Stomach (tissue), 4 donors: Measurements from ENCODE around the gene ADAM15.

Experiments
- CTCF ChIP-seq, 7 experiments: fragments of 450-650 bp in 4 of 7; fragments of 200-600 bp in 3 of 7; sonication (generic) in 3 of 7; IDR thresholded peaks; one replicate each; pipeline ENCODE4 v1.5.1; 2016 to 2019; ENCODE audit warnings: antibody characterized with exemption in 7 of 7, control low read depth in 2 of 7, mild to moderate bottlenecking in 1 of 7
- EP300 ChIP-seq: sonication (generic); formaldehyde crosslinking; IDR thresholded peaks from one replicate; pipeline ENCODE4 v1.6.1; 2017; ENCODE audit warnings: antibody characterized with exemption
- POLR2A ChIP-seq, 4 donors: fragments of 450-650 bp; IDR thresholded peaks; one replicate each; pipeline ENCODE4 v1.6.1; 2016; ENCODE audit warnings: antibody characterized with exemption in 4 of 4, control low read depth in 2 of 4, mild to moderate bottlenecking in 1 of 4, moderate library complexity in 1 of 4
- POLR2AphosphoS5 ChIP-seq, 3 donors: sonication (generic); formaldehyde crosslinking; IDR thresholded peaks; one replicate each; pipeline ENCODE4 v1.6.1; 2016; ENCODE audit warnings: antibody characterized with exemption in 3 of 3

- TF ChIP-seq CTCF (IDR thresholded peaks at IDR 0.05), result peak in 6 of 7 experiments; percentile 90 to 100 (median 98)
- no peak for TF ChIP-seq POLR2A (IDR thresholded peaks at IDR 0.05)
- no peak for TF ChIP-seq POLR2AphosphoS5 (IDR thresholded peaks at IDR 0.05)
- no peak for TF ChIP-seq EP300
Measured at GRCh38 chr1:155086128-155086741, 35.1 kb downstream of the ADAM15 start.
